Natural killer cell (primary cell): Measurements from ENCODE around the gene GIT2. TPM values are rescaled to one million over a fixed set of nuclear protein-coding genes. Genes with fewer than 3 reads are reported as not detected.
"Not testable (repeated sequence)": the region's sequence is repeated elsewhere in the genome, so short reads cannot be mapped to it uniquely, and the experiment has no call there.

Experiments used
- ATAC-seq, 3 donors: fragments of 150-1000 bp in 2 of 3; fragments of 200-7000 bp in 1 of 3; cut with Tn5 transposase; 1 replicate in 1 of 3; 2 replicates in 2 of 3; pipeline ENCODE4 v1.10.0; 2021; ENCODE audit warnings: mild to moderate bottlenecking in 2 of 3, moderate library complexity in 2 of 3
- DNase-seq, 2 donors: peaks; one replicate each; pipeline versions ENCODE4 v3.0.0 to v3.0.0-alpha.2; 2013 to 2021; ENCODE audit warnings: mixed read lengths in 1 of 2
- H3K27ac ChIP-seq: one replicate; pipeline ENCODE4 v1.5.1; 2013; ENCODE audit warnings: mild to moderate bottlenecking, low read length
- H3K27me3 ChIP-seq: one replicate; pipeline ENCODE4 v1.6.1; 2013; ENCODE audit warnings: low read length; ENCODE audit not compliant: control insufficient read depth, insufficient read depth
- H3K36me3 ChIP-seq: one replicate; pipeline ENCODE4 v1.6.1; 2013; ENCODE audit warnings: low read length; ENCODE audit not compliant: control insufficient read depth, insufficient read depth
- H3K4me1 ChIP-seq: one replicate; pipeline ENCODE4 v1.6.1; 2013; ENCODE audit warnings: low read length; ENCODE audit not compliant: control insufficient read depth, insufficient read depth
- H3K4me3 ChIP-seq: one replicate; pipeline ENCODE4 v1.5.1; 2013; ENCODE audit warnings: low read length
- H3K9me3 ChIP-seq: one replicate; pipeline ENCODE4 v1.6.1; 2013; ENCODE audit warnings: low read length; ENCODE audit not compliant: control insufficient read depth, insufficient read depth
- H3K27ac Mint-ChIP-seq, 2 donors: one replicate each; pipeline ENCODE4 v1.8.0; 2022; ENCODE audit warnings: mild to moderate bottlenecking in 2 of 2, mixed read lengths in 2 of 2, moderate library complexity in 1 of 2
- H3K27me3 Mint-ChIP-seq, 2 donors: one replicate each; pipeline ENCODE4 v1.8.0; 2022; ENCODE audit warnings: low read depth in 2 of 2, mixed read lengths in 2 of 2
- H3K36me3 Mint-ChIP-seq: one replicate; pipeline ENCODE4 v1.8.0; 2022; ENCODE audit warnings: mixed read lengths
- H3K4me1 Mint-ChIP-seq, 2 donors: one replicate each; pipeline ENCODE4 v1.8.0; 2022; ENCODE audit warnings: mixed read lengths in 2 of 2
- H3K4me3 Mint-ChIP-seq: one replicate; pipeline ENCODE4 v1.8.0; 2022; ENCODE audit warnings: mild to moderate bottlenecking, moderate library complexity, mixed read lengths
- H3K9me3 Mint-ChIP-seq, 2 donors: one replicate each; pipeline ENCODE4 v1.8.0; 2022; ENCODE audit warnings: mixed read lengths in 2 of 2
- CTCF ChIP-seq: fragments of 200-600 bp; IDR thresholded peaks from one replicate; pipeline ENCODE4 v1.8.0; 2022; ENCODE audit warnings: antibody characterized with exemption
- WGBS: methylation state at CpG from one replicate; pipeline ENCODE4 v1.1.7; 2013; ENCODE audit warnings: missing lambda C conversion rate; ENCODE audit not compliant: insufficient coverage; 5-methylcytosine and 5-hydroxymethylcytosine counted together
- intact Hi-C: fragments of 100-400 bp; cut with micrococcal nuclease; formaldehyde crosslinking; loops from one replicate; pipeline ENCODE4 v1.14.2; 2022
- total RNA-seq, 4 donors: library from RNA; stranded (reverse); fragments of 120-200 nt in 1 of 4; gene quantifications; one replicate each; pipeline versions ENCODE4 v1.2.3 to v1.2.4, GENCODE V29; 2013 to 2022

GIT2 gene
- total RNA-seq, 3 donors from 2014 or later (not counting 1 experiment from before 2014, with no cell fraction given), result 98.8 to 118 (median 117) TPM

GRCh38 chr12:109892165-109892715, 103.9 kb downstream of the GIT2 start:
- no peak for TF ChIP-seq CTCF
- H3K9me3 Mint-ChIP-seq, result no peaks in the 10 kb centered on the region
- H3K27ac ChIP-seq, result peak overlapping the region; percentile 4
- intact Hi-C loops, result no loop called here
- no peak for DNase-seq
- WGBS, result 90% methylated on average over 1 of the region's 1 CpG
- peaks cover 50% of the 10 kb centered on the region for H3K4me1 ChIP-seq
- peaks cover 49 to 54% of the 10 kb centered on the region in 2 donors for H3K4me1 Mint-ChIP-seq
- H3K27me3 ChIP-seq, result no peaks in the 10 kb centered on the region
- no peaks in the 10 kb centered on the region for H3K9me3 ChIP-seq
- no peaks in the 10 kb centered on the region for H3K36me3 ChIP-seq
- peak overlapping the region; percentile 43 to 65 for H3K27ac Mint-ChIP-seq
- no peak overlapping the region for H3K4me3 ChIP-seq
- no peak for ATAC-seq
- peak overlapping the region; percentile 26 for H3K4me3 Mint-ChIP-seq
- H3K36me3 Mint-ChIP-seq, result no peaks in the 10 kb centered on the region
- H3K27me3 Mint-ChIP-seq, result no peaks in the 10 kb centered on the region

- H3K27ac ChIP-seq, DNase-seq, intact Hi-C loops, H3K27me3 ChIP-seq, H3K4me3 ChIP-seq, H3K9me3 Mint-ChIP-seq, H3K27me3 Mint-ChIP-seq, H3K9me3 ChIP-seq, H3K36me3 ChIP-seq, ATAC-seq, H3K36me3 Mint-ChIP-seq: not testable (repeated sequence)
- Mint-ChIP-seq H3K27ac (peak overlapping the region; percentile 43 to 65), H3K4me3 (peak overlapping the region; percentile 26), H3K4me1 (peaks cover 50 to 59% of the 10 kb centered on the region in 2 donors)
- WGBS, result 96% methylated on average over 7 of the region's 7 CpGs
- H3K4me1 ChIP-seq, result peaks cover 55% of the 10 kb centered on the region
These were observed 104.4 kb downstream of the GIT2 start for GRCh38 chr12:109891731-109892130.

GRCh38 chr12:109890620-109891170, 105.5 kb downstream of the GIT2 start:
- Histone ChIP-seq H3K27me3 (no peaks in the 10 kb centered on the region), H3K4me3 (no peak overlapping the region), H3K9me3 (no peaks in the 10 kb centered on the region), H3K4me1 (peaks cover 56% of the 10 kb centered on the region), H3K27ac (no peak overlapping the region), H3K36me3 (no peaks in the 10 kb centered on the region)
- DNase-seq, result no peak
- peak overlapping the region; percentile 65 to 77 for H3K27ac Mint-ChIP-seq
- WGBS, result 96% methylated on average over 10 of the region's 13 CpGs
- peak overlapping the region; percentile 63 for H3K4me3 Mint-ChIP-seq
- ATAC-seq, result no peak
- no peaks in the 10 kb centered on the region for H3K9me3 Mint-ChIP-seq
- peaks cover 50 to 59% of the 10 kb centered on the region in 2 donors for H3K4me1 Mint-ChIP-seq
- H3K36me3 Mint-ChIP-seq, result no peaks in the 10 kb centered on the region
- H3K27me3 Mint-ChIP-seq, result no peaks in the 10 kb centered on the region
- intact Hi-C loops, result no loop called here
- no peak for TF ChIP-seq CTCF

- H3K4me1 Mint-ChIP-seq, result peaks cover 46 to 54% of the 10 kb centered on the region in 2 donors
- Histone ChIP-seq H3K9me3 (no peaks in the 10 kb centered on the region), H3K27me3 (no peaks in the 10 kb centered on the region), H3K4me1 (peaks cover 51% of the 10 kb centered on the region), H3K4me3 (no peak overlapping the region), H3K27ac (peak overlapping the region; percentile 92), H3K36me3 (no peaks in the 10 kb centered on the region)
- H3K27me3 Mint-ChIP-seq, result no peaks in the 10 kb centered on the region
- peak; percentile 37 to 66 for DNase-seq
- TF ChIP-seq CTCF, result no peak
- no peaks in the 10 kb centered on the region for H3K9me3 Mint-ChIP-seq
- intact Hi-C loops, result loop anchor here (2.0 to 10.0 kb wide), 3 partner anchors 84 to 1546 kb away; partner anchors contain the start of genes ANKRD13A and GIT2
- H3K4me3 Mint-ChIP-seq, result peak overlapping the region; percentile 93
- peak; percentile 71 to 84 (median 83) for ATAC-seq
- WGBS, result 20% methylated on average over 7 of the region's 12 CpGs
- no peaks in the 10 kb centered on the region for H3K36me3 Mint-ChIP-seq
- peak overlapping the region; percentile 97 to 99 for H3K27ac Mint-ChIP-seq
These were observed 107.8 kb downstream of the GIT2 start for GRCh38 chr12:109888179-109889020.
